Measurements from ENCODE around the gene NUP133.

DNA sequence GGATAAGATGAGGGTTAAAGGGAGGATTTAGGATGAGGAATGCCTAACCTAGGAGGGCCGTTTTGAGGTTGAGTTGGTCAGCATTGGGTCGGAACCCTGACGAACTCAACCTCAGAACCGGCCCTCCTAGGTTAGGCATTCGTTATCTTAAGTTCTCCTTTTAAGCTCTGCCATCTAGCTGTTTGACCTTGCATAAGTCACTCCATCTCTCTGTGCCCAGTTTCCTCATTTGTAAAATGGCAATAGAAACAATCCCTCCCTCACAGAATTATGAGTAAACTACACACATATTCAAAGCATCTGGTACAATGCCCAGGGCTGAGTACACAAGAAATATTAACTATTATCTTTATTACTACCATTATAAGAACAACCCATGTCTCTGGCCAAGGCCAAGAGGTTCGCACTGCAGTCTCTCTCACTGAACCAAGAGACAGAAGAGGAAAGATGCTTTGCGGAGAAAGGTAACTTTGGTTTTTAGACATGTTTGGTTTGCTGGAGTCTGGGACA is 45.5 kb upstream of the NUP133 start:
- TF ChIP-seq POLR2A (IDR thresholded peaks at IDR 0.05; ENCODE audit: low read depth, low read length) (no peak), POLR2AphosphoS5 (IDR thresholded peaks at IDR 0.05; ENCODE audit: low read depth, low read length) (no peak), POU2F2 (IDR thresholded peaks at IDR 0.05; ENCODE audit: low read depth, low read length) (no peak)

Measured in GM12891 (cell line).